ENCODE data around the gene SMAD2.

The SMAD2 gene

DNA sequence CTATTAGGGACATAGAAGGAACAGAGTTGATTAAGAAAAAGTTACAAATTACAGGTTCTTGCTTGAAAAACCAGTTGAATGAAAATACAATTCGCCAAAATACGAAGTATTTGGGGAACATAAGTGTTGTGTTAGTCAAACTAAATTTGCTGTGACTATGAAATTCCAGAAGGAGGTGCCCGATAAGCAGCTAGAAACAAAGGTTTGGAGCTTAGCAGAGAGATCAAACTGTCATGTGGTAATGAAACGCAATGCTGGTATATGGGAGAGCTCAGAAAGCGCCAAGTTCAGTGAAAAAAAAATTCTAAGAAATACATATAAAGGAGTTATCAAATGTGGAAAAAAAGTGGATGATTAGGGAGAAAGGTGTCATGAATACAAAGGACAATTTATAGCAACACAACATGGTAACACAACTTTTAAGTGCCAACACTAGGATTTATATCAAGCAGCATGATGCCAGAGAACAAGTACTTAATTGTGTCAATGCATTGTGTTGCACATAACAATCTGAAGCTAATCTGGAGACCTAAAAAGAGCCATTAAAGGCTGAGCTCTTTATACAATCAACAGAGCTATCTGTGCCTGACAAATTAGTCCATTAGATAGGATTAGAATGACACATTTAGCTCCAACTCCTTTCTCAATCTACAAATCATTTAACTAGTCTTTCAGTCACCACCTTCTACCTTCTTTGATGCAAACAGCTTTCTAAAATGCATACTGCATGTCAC, 31.2 kb downstream of the SMAD2 start:
- no peak for TF ChIP-seq EZH2 (IDR thresholded peaks at IDR 0.05; ENCODE audit: borderline replicate concordance, low read depth, low read length, severe bottlenecking)
- TF ChIP-seq, protein P1, sequence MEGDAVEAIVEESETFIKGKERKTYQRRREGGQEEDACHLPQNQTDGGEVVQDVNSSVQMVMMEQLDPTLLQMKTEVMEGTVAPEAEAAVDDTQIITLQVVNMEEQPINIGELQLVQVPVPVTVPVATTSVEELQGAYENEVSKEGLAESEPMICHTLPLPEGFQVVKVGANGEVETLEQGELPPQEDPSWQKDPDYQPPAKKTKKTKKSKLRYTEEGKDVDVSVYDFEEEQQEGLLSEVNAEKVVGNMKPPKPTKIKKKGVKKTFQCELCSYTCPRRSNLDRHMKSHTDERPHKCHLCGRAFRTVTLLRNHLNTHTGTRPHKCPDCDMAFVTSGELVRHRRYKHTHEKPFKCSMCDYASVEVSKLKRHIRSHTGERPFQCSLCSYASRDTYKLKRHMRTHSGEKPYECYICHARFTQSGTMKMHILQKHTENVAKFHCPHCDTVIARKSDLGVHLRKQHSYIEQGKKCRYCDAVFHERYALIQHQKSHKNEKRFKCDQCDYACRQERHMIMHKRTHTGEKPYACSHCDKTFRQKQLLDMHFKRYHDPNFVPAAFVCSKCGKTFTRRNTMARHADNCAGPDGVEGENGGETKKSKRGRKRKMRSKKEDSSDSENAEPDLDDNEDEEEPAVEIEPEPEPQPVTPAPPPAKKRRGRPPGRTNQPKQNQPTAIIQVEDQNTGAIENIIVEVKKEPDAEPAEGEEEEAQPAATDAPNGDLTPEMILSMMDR (IDR thresholded peaks at IDR 0.05; ENCODE audit: borderline replicate concordance, extremely low read depth, low read length, poor library complexity, severe bottlenecking): no peak

DNA sequence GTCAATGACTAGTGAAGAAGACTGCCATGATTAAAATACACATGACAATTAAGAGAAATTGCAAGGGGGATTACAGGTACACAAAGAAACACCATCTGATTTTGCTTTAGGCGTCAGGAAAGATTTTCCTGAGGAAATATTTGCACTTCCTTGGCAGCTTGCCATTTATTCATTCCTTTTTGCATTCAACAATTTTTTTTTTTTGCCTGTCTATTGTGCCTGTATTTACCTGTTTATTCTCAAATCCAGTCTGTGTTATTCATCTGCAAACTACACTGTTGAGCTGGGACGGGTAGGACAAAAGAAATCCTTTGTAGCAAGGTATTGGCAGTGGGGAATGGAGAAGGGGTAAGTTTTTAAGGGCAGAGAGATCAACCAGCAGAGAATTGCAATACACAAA, 31.8 kb downstream of the SMAD2 start:
- TF ChIP-seq, protein P1 (IDR thresholded peaks at IDR 0.05; ENCODE audit: borderline replicate concordance, extremely low read depth, low read length, poor library complexity, severe bottlenecking): no peak
- TF ChIP-seq EZH2 (IDR thresholded peaks at IDR 0.05; ENCODE audit: borderline replicate concordance, low read depth, low read length, severe bottlenecking): no peak
- no peaks in the 10 kb centered on the region for H3K27me3 ChIP-seq (ENCODE audit: insufficient read depth, low read length, poor library complexity)
- H3K79me2 ChIP-seq (ENCODE audit: insufficient read depth, low read length): peaks cover 100% of the 10 kb centered on the region
- H3K9ac ChIP-seq (ENCODE audit: low read depth, low read length): no peak overlapping the region
- ATAC-seq (ENCODE audit: insufficient read depth, low read depth): no peak
- H4K20me1 ChIP-seq (ENCODE audit: insufficient read depth, low read length): peaks cover 53% of the 10 kb centered on the region
- peaks cover 11% of the 10 kb centered on the region for H3K4me1 ChIP-seq (ENCODE audit: insufficient read depth, low read length)
- H2AFZ ChIP-seq (ENCODE audit: low read depth, low read length): no peak overlapping the region
- H3K4me2 ChIP-seq (ENCODE audit: insufficient read depth, low read length): no peak overlapping the region
- H3K36me3 ChIP-seq (ENCODE audit: insufficient read depth, low read length): peaks cover 31% of the 10 kb centered on the region
- no peak overlapping the region for H3K27ac ChIP-seq (ENCODE audit: low read length)
- H3K9me3 ChIP-seq (ENCODE audit: insufficient read depth, low read length, severe bottlenecking): peaks cover 3% of the 10 kb centered on the region
- no peak for DNase-seq
- H3K4me3 ChIP-seq (ENCODE audit: low read depth in 1 of 2, low read length in 2 of 2): no peak overlapping the region

More for the DNA sequence above, 31.2 kb downstream of the SMAD2 start:
- ATAC-seq (ENCODE audit: insufficient read depth, low read depth): no peak
- Histone ChIP-seq H3K27ac (ENCODE audit: low read length) (no peak overlapping the region), H3K4me3 (ENCODE audit: low read depth in 1 of 2, low read length in 2 of 2) (no peak overlapping the region), H3K4me2 (ENCODE audit: insufficient read depth, low read length) (no peak overlapping the region), H3K4me1 (ENCODE audit: insufficient read depth, low read length) (peaks cover 11% of the 10 kb centered on the region), H3K27me3 (ENCODE audit: insufficient read depth, low read length, poor library complexity) (no peaks in the 10 kb centered on the region), H3K9ac (ENCODE audit: low read depth, low read length) (no peak overlapping the region), H3K9me3 (ENCODE audit: insufficient read depth, low read length, severe bottlenecking) (peaks cover 5% of the 10 kb centered on the region), H3K79me2 (ENCODE audit: insufficient read depth, low read length) (peaks cover 100% of the 10 kb centered on the region), H2AFZ (ENCODE audit: low read depth, low read length) (no peak overlapping the region), H3K36me3 (ENCODE audit: insufficient read depth, low read length) (peaks cover 31% of the 10 kb centered on the region), H4K20me1 (ENCODE audit: insufficient read depth, low read length) (peaks cover 51% of the 10 kb centered on the region)
- DNase-seq: no peak

DNA sequence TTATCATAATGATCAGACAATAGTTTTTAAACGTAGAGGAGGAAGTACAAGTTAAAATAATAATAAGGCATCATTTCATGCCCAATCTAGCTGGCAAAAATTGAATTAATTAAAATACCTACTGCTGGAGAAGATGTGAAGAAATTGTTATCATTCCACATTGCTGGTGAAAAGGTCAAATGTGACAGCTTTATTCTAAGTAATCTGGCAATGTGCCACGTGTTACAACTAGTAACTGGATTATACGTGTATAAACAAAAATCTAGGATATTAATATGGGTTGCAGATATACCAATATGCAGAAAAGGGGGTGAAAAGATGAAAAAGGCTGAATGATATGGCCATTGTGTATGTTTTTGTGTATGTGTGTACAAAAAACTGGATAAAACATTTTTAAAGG, 32.4 kb downstream of the SMAD2 start:
- peaks cover 98% of the 10 kb centered on the region for H3K79me2 ChIP-seq (ENCODE audit: insufficient read depth, low read length)

More for the DNA sequence above, 32.4 kb downstream of the SMAD2 start:
- H3K36me3 ChIP-seq (ENCODE audit: insufficient read depth, low read length): peaks cover 34% of the 10 kb centered on the region
- no peaks in the 10 kb centered on the region for H3K27me3 ChIP-seq (ENCODE audit: insufficient read depth, low read length, poor library complexity)
- H3K4me2 ChIP-seq (ENCODE audit: insufficient read depth, low read length): no peak overlapping the region
- TF ChIP-seq, protein P1 (IDR thresholded peaks at IDR 0.05; ENCODE audit: borderline replicate concordance, extremely low read depth, low read length, poor library complexity, severe bottlenecking): no peak
- no peak for TF ChIP-seq EZH2 (IDR thresholded peaks at IDR 0.05; ENCODE audit: borderline replicate concordance, low read depth, low read length, severe bottlenecking)
- peaks cover 11% of the 10 kb centered on the region for H3K4me1 ChIP-seq (ENCODE audit: insufficient read depth, low read length)
- no peak overlapping the region for H3K27ac ChIP-seq (ENCODE audit: low read length)
- no peak overlapping the region for H2AFZ ChIP-seq (ENCODE audit: low read depth, low read length)
- H3K9ac ChIP-seq (ENCODE audit: low read depth, low read length): no peak overlapping the region
- DNase-seq: no peak
- H4K20me1 ChIP-seq (ENCODE audit: insufficient read depth, low read length): peaks cover 54% of the 10 kb centered on the region
- peaks cover 3% of the 10 kb centered on the region for H3K9me3 ChIP-seq (ENCODE audit: insufficient read depth, low read length, severe bottlenecking)
- no peak for ATAC-seq (ENCODE audit: insufficient read depth, low read depth)
- H3K4me3 ChIP-seq (ENCODE audit: low read depth in 1 of 2, low read length in 2 of 2): no peak overlapping the region
